ENCODE data around the gene GPX4. TPM values are rescaled to one million over a fixed set of nuclear protein-coding genes. Genes with fewer than 3 reads are reported as not detected.

Gene GPX4
- total and polyA plus RNA-seq, 2 of the 13 experiments (the other 11 are each of a cell fraction or from before 2014, with no cell fraction given) = 535 to 613 TPM

DNA sequence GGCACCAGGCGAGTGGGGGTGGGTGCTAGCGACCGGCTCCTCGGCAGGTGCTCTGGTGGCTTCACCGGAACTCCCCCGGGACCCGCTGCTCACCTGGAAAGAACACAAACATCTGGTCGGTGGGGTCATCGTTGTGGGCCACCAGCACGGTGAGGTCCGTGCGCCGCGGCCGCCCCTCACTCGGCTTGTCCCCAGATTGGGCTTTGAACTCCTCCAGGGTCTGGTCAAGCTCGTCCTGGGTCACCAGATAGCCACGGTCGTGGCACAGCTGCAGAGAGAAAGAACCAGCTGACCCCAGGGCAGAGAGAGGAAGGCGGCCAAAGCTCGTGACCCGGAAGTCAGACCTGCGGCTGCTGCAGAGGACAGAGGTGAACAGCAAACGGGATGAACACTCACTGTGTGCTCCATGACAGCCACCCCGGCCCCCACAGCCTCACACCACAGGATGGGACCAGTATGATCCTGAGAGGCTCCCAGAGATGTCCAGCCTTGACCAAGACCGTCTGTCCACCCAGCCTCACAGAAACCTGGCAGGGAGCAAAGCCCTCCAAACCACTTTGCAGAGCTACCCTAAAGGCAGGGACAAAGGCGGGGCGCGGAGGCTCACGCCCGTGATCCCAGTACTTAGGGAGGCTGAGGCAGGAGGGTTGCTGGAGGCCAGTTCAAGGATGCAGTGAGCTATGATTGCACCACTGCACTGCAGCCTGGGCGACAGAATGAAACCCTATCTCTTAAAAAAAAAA is 9.8 kb upstream of the GPX4 start (continued):
- TF ChIP-seq, protein P1, sequence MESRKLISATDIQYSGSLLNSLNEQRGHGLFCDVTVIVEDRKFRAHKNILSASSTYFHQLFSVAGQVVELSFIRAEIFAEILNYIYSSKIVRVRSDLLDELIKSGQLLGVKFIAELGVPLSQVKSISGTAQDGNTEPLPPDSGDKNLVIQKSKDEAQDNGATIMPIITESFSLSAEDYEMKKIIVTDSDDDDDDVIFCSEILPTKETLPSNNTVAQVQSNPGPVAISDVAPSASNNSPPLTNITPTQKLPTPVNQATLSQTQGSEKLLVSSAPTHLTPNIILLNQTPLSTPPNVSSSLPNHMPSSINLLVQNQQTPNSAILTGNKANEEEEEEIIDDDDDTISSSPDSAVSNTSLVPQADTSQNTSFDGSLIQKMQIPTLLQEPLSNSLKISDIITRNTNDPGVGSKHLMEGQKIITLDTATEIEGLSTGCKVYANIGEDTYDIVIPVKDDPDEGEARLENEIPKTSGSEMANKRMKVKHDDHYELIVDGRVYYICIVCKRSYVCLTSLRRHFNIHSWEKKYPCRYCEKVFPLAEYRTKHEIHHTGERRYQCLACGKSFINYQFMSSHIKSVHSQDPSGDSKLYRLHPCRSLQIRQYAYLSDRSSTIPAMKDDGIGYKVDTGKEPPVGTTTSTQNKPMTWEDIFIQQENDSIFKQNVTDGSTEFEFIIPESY (CRISPR knock-in tag; IDR thresholded peaks at IDR 0.05) = no peak
- TF ChIP-seq PHF5A (CRISPR knock-in tag; IDR thresholded peaks at IDR 0.05; ENCODE audit: low read depth, unreplicated experiment) (no peak), ZNF83 (CRISPR knock-in tag; IDR thresholded peaks at IDR 0.05; ENCODE audit: borderline replicate concordance) (no peak), KDM2A (CRISPR knock-in tag; IDR thresholded peaks at IDR 0.05; ENCODE audit: borderline replicate concordance, low read depth) (no peak), ZNF333 (CRISPR knock-in tag; IDR thresholded peaks at IDR 0.05; ENCODE audit: borderline replicate concordance) (no peak), ZNF563 (CRISPR knock-in tag; IDR thresholded peaks at IDR 0.05) (no peak), JUND (CRISPR knock-in tag; IDR thresholded peaks at IDR 0.05) (no peak), CBX2 (IDR thresholded peaks at IDR 0.05; ENCODE audit: low read depth, low read length) (no peak), CBX2 (CRISPR knock-in tag; IDR thresholded peaks at IDR 0.05; ENCODE audit: low read depth) (no peak)
- TF ChIP-seq, protein P2, sequence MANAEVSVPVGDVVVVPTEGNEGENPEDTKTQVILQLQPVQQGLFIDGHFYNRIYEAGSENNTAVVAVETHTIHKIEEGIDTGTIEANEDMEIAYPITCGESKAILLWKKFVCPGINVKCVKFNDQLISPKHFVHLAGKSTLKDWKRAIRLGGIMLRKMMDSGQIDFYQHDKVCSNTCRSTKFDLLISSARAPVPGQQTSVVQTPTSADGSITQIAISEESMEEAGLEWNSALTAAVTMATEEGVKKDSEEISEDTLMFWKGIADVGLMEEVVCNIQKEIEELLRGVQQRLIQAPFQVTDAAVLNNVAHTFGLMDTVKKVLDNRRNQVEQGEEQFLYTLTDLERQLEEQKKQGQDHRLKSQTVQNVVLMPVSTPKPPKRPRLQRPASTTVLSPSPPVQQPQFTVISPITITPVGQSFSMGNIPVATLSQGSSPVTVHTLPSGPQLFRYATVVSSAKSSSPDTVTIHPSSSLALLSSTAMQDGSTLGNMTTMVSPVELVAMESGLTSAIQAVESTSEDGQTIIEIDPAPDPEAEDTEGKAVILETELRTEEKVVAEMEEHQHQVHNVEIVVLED (CRISPR knock-in tag; IDR thresholded peaks at IDR 0.05; ENCODE audit: borderline replicate concordance) = no peak
- TF ChIP-seq, protein P3, sequence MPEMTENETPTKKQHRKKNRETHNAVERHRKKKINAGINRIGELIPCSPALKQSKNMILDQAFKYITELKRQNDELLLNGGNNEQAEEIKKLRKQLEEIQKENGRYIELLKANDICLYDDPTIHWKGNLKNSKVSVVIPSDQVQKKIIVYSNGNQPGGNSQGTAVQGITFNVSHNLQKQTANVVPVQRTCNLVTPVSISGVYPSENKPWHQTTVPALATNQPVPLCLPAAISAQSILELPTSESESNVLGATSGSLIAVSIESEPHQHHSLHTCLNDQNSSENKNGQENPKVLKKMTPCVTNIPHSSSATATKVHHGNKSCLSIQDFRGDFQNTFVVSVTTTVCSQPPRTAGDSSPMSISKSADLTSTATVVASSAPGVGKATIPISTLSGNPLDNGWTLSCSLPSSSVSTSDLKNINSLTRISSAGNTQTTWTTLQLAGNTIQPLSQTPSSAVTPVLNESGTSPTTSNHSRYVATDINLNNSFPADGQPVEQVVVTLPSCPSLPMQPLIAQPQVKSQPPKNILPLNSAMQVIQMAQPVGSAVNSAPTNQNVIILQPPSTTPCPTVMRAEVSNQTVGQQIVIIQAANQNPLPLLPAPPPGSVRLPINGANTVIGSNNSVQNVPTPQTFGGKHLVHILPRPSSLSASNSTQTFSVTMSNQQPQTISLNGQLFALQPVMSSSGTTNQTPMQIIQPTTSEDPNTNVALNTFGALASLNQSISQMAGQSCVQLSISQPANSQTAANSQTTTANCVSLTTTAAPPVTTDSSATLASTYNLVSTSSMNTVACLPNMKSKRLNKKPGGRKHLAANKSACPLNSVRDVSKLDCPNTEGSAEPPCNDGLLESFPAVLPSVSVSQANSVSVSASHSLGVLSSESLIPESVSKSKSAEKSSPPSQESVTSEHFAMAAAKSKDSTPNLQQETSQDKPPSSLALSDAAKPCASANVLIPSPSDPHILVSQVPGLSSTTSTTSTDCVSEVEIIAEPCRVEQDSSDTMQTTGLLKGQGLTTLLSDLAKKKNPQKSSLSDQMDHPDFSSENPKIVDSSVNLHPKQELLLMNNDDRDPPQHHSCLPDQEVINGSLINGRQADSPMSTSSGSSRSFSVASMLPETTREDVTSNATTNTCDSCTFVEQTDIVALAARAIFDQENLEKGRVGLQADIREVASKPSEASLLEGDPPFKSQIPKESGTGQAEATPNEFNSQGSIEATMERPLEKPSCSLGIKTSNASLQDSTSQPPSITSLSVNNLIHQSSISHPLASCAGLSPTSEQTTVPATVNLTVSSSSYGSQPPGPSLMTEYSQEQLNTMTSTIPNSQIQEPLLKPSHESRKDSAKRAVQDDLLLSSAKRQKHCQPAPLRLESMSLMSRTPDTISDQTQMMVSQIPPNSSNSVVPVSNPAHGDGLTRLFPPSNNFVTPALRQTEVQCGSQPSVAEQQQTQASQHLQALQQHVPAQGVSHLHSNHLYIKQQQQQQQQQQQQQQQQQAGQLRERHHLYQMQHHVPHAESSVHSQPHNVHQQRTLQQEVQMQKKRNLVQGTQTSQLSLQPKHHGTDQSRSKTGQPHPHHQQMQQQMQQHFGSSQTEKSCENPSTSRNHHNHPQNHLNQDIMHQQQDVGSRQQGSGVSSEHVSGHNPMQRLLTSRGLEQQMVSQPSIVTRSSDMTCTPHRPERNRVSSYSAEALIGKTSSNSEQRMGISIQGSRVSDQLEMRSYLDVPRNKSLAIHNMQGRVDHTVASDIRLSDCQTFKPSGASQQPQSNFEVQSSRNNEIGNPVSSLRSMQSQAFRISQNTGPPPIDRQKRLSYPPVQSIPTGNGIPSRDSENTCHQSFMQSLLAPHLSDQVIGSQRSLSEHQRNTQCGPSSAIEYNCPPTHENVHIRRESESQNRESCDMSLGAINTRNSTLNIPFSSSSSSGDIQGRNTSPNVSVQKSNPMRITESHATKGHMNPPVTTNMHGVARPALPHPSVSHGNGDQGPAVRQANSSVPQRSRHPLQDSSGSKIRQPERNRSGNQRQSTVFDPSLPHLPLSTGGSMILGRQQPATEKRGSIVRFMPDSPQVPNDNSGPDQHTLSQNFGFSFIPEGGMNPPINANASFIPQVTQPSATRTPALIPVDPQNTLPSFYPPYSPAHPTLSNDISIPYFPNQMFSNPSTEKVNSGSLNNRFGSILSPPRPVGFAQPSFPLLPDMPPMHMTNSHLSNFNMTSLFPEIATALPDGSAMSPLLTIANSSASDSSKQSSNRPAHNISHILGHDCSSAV (CRISPR knock-in tag; IDR thresholded peaks at IDR 0.05; ENCODE audit: borderline replicate concordance) = no peak
- TF ChIP-seq, protein P4, sequence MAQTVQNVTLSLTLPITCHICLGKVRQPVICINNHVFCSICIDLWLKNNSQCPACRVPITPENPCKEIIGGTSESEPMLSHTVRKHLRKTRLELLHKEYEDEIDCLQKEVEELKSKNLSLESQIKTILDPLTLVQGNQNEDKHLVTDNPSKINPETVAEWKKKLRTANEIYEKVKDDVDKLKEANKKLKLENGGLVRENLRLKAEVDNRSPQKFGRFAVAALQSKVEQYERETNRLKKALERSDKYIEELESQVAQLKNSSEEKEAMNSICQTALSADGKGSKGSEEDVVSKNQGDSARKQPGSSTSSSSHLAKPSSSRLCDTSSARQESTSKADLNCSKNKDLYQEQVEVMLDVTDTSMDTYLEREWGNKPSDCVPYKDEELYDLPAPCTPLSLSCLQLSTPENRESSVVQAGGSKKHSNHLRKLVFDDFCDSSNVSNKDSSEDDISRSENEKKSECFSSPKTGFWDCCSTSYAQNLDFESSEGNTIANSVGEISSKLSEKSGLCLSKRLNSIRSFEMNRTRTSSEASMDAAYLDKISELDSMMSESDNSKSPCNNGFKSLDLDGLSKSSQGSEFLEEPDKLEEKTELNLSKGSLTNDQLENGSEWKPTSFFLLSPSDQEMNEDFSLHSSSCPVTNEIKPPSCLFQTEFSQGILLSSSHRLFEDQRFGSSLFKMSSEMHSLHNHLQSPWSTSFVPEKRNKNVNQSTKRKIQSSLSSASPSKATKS (CRISPR knock-in tag; IDR thresholded peaks at IDR 0.05) = no peak
- TF ChIP-seq, protein P5, sequence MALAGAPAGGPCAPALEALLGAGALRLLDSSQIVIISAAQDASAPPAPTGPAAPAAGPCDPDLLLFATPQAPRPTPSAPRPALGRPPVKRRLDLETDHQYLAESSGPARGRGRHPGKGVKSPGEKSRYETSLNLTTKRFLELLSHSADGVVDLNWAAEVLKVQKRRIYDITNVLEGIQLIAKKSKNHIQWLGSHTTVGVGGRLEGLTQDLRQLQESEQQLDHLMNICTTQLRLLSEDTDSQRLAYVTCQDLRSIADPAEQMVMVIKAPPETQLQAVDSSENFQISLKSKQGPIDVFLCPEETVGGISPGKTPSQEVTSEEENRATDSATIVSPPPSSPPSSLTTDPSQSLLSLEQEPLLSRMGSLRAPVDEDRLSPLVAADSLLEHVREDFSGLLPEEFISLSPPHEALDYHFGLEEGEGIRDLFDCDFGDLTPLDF (CRISPR knock-in tag; IDR thresholded peaks at IDR 0.05) = no peak
